Lung microvascular endothelial cell (primary cell): ENCODE results near the gene DTX3L. TPM values are rescaled to one million over a fixed set of nuclear protein-coding genes. Genes with fewer than 3 reads are reported as not detected.
"Not testable (repeated sequence)": the region's sequence is repeated elsewhere in the genome, so short reads cannot be mapped to it uniquely, and the experiment has no call there.

Experiments
- DNase-seq, 2 donors: peaks; one replicate each; pipeline versions ENCODE4 v3.0.0 to v3.0.0-alpha.2; 2010; ENCODE audit warnings: low read depth in 2 of 2
- total RNA-seq: library from RNA; depleted of rRNA; stranded (reverse); fragments of >200 nt; gene quantifications from 2 replicates; pipeline ENCODE4 v1.2.1, GENCODE V29; 2014

Gene DTX3L
- total RNA-seq, 1 donor from 2014 or later: 14.7 TPM

DNA sequence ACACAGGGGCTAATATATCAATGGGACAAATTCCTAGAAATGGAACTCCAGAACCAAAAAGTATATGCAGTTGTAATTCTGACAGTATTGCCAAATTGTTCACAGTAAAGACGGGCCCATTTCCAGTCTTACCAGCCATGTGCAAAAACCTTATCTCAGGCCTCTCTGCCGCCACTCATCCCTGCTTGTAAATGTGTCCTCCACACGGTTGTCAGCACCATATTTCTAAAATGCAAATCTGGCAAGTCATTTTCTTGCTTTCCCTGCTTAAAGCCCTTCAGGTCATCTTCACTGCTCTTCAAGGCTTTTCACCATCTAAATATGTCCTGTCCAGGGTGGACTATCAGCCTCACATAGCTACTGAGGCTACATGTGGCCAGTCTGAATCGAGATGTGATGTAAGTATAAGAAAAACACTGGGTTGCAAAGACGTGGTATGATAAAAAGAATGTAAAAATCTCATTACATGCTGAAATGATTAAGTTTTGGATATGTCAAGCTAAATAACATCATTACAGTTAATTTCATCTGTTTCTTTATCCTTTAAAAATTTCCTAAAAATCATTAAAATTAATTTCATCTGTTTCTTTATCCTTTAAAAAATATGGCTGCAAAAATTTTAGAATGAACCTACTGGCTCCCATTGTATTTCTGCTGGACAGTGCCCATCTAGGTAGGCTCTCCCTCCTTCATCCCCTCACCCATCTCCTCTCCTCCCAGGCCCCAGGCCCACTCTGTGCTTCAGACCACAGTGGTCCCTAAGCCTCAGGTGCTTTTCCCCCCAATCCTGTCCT, 1.0 kb upstream of the DTX3L start:
- DNase-seq: no peak

GRCh38 chr3:122563717-122564025, 467 bp upstream of the DTX3L start:
- peak; percentile 16 to 22 for DNase-seq

DNA sequence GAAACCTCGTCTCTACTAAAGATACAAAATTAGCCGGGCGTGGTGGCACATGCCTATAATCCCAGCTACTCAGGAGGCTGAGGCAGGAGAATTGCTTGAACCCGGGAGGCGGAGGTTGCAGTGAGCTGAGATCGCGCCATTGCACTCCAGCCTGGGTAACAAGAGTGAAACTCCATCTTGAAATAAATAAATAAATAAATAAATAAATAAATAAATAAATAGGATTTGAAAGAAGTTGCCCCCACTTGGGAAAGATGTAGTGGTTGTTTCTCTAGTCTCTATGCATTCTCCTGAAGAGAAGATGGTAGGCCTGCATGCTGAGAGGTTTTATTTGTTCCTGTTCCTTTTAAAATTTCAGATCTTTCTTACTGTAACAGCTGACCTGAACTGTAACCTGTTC, 4.0 kb downstream of the DTX3L start:
- not testable (repeated sequence) for DNase-seq

GRCh38 chr3:122568755-122569154, 4.6 kb downstream of the DTX3L start:
- DNase-seq: no peak

- DNase-seq: peak; percentile 50 to 73
These were observed 8.8 kb downstream of the DTX3L start for GRCh38 chr3:122572940-122573412.

- DNase-seq: no peak
These were observed 12.2 kb downstream of the DTX3L start for GRCh38 chr3:122576174-122576940.

DNA sequence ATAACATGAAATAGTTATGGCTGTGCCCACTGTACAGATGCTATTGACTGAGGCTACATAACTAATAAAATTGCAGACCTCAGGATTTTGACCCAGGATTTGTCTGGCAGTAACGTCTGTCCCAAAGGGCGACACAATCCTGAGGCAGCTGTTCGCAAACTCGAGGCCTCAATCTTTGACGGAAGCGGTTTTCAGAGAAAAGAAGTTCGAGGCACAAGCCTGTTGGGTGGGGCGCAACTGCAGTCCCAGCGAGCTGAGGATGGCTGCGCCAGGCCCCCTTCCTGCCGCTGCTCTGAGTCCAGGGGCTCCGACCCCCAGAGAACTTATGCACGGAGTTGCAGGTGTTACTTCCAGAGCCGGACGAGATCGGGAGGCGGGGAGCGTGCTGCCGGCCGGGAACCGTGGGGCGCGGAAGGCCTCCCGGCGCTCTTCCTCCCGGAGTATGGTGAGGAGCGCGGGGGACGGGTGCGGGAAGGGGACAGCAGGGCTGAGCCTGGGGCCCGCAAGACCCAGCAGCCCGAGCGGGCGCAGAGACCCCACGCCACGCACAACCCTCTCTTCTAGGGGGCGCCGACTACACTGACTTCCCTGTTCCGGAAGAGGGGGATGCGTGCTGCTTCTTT, 13.4 kb downstream of the DTX3L start, which contains the start of gene PARP15:
TSS of gene PARP15 (plus strand) at position 242 of the 623 bp plus-strand sequence. CDS start at position 260, 18 bp downstream.
- DNase-seq: peak; percentile 27 to 36

DNA sequence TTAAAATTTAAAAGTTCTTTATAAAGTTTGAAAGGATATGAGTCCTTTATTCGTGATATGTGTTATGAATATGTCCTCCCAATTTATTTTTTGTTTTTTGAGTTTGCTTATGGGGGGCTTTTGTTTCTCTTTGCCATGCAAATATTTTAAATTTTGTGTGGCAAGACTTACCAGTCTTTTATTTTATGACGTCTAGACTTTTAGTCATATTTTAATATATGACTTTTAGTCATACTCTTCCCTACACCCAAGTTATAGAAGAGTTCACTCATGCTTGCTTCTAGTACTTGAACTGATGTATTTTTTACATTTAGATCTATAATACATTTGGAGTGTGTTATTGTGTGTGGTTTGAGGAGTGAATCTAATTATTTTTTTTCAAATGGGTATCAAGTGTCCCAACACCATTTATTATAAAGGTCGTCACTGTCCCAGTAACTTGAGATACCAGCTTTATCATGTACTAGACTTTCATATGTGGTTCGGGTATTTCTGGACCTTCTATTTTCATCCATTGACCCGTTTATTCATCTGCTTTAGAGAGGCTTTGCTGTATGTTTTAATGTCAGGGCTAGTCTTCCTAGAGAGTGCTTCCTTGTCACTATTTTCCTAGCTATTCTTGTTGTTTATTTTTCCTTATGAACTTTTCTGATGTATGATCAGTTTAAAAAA, 14.1 kb downstream of the DTX3L start:
- DNase-seq: no peak

GRCh38 chr3:122580470-122580869, 16.3 kb downstream of the DTX3L start:
- peak; percentile 25 to 74 for DNase-seq

DNA sequence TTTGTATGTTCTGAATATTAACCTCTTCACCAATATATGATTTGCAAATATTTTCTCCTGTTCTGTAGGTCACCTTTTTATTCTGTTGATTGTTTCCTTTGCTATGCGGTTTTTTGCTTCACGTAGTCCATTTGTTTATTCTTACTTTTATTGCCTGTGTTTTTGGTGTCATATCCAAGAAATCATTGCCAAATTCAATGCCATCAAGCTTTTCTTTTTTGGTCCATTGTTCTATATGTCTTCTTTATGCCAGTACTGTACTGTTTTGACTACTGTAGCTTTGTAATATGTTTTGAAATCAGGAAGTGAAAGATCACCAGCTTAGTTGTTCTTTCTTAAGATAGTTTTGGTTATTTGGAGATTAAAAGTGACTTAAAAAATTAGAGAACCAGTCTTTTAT, 17.5 kb downstream of the DTX3L start:
- DNase-seq: no peak

DNA sequence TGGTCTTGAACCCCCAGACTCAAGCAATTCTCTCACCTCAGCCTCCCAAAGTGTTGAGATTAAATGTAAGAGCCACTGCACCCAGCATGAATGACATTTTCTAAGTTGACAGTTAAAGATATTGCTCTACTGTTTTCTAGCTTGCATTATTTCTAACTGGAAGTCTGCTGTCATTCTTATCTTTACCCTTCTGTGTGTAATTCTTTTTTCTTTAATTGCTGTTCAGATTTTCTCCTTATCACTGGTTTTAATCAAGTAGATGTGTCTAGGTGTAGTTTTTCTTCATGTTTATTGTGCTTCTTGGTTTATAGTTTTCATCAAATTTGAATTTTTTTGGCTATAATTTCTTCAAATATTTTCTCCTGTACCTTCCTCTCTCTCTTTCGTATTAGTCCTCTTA, 18.3 kb downstream of the DTX3L start:
- no peak for DNase-seq

- DNase-seq: no peak
These were observed 22.0 kb downstream of the DTX3L start for GRCh38 chr3:122586098-122586497.

- no peak for DNase-seq
These were observed 22.8 kb downstream of the DTX3L start for GRCh38 chr3:122586773-122587485.

DNA sequence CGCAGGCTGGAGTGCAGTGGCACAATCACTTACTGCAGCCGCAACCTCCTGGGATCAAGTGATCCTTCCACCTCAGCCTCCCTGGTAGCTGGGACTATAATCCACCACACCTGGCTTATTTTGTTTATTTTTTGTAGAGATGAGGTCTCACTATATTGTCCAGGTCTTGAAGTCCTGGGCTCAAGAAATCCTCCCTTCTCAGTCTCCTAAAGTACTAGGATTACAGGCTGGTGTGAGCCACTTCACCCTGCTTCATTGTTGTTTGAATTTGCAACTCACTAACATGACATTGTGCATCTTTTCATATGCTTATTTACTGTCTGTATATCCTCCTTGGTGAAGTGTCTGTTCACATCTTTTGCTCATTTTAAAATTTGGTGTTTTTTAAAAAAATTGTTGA, 23.4 kb downstream of the DTX3L start:
- DNase-seq: no peak

GRCh38 chr3:122589297-122589696, 25.2 kb downstream of the DTX3L start:
- DNase-seq: no peak

GRCh38 chr3:122590610-122591009, 26.5 kb downstream of the DTX3L start:
- no peak for DNase-seq

DNA sequence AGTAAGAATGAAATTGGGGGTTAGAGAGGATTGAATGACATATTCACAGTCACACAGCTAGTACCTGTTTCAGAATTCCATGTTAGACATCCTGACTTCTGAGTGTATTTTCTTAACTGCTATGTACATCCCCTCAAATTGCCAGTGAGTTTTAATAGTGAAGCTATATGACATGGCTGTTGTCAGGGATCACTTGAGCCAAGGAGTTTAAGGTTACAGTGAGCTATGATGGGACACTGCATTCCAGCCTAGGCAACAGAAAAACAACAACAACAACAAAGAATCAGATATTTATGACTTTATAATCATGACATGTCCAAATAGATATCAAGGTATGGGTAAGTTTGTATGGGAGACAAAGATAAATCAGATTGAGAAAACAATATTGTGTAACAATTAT, 29.9 kb downstream of the DTX3L start:
- DNase-seq: no peak

- DNase-seq: no peak
These were observed 34.0 kb downstream of the DTX3L start for GRCh38 chr3:122598151-122598550.

- no peak for DNase-seq
These were observed 34.4 kb downstream of the DTX3L start for GRCh38 chr3:122598556-122598955.

DNA sequence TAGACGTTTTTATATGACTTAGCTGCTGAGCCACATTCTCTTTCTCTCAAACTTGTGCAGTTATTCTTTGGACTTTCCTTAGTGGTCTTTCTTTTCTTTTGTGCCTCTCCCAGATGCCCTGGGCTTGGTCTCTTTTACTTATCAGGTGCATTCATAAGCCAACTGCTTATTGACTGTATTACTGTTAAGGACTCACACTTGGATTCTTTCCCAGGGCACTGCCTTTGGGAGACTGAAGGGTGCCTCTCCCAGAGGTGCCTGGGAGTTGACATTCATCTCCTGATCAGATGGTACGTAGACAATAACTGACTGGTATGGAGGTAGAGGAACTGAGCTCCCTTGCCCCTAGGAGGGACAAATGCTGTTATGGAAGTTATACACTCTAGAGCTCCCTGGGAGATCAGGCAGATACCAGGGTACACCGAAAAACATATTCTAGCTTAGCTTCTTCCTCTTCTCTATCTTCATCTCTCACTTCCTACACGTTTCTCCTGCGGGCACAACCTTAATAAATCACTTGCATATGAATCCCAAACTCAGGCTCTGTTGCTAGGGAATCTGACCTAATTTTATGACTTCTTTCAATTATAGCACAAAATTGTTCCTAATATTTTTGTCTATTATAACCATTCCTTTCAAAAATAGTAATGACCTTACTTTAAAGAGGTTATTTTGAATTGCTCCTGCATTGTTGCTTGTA, 38.0 kb downstream of the DTX3L start:
- no peak for DNase-seq
